GM21390 (cell line): Measurements from ENCODE around the gene KLHL34.

Source experiments
- ATAC-seq: cut with Tn5 transposase; IDR thresholded peaks from one replicate; pipeline ENCODE4 v1.9.1; 2021; ENCODE audit not compliant: unreplicated experiment

The KLHL34 gene

GRCh38 chrX:21656587-21657317 lies 1.4 kb downstream of the KLHL34 start:
- ATAC-seq, result no peak

GRCh38 chrX:21655901-21656586 lies 2.1 kb downstream of the KLHL34 start:
- ATAC-seq, result no peak

GRCh38 chrX:21645886-21646285 lies 12.2 kb downstream of the KLHL34 start:
- ATAC-seq, result no peak

GRCh38 chrX:21645431-21645830 lies 12.7 kb downstream of the KLHL34 start:
- ATAC-seq, result no peak

GRCh38 chrX:21639775-21640174 lies 18.4 kb downstream of the KLHL34 start:
- no peak for ATAC-seq

- ATAC-seq, result no peak
These were observed 19.8 kb downstream of the KLHL34 start for GRCh38 chrX:21638311-21638710.

- no peak for ATAC-seq
These were observed 26.1 kb downstream of the KLHL34 start for GRCh38 chrX:21632027-21632426.

GRCh38 chrX:21623778-21624501 lies 34.2 kb downstream of the KLHL34 start:
- no peak for ATAC-seq

GRCh38 chrX:21620234-21620633 lies 37.9 kb downstream of the KLHL34 start:
- ATAC-seq, result no peak

GRCh38 chrX:21616386-21616785 lies 41.7 kb downstream of the KLHL34 start:
- no peak for ATAC-seq

- ATAC-seq, result no peak
These were observed 46.0 kb downstream of the KLHL34 start for GRCh38 chrX:21612154-21612553.

- no peak for ATAC-seq
These were observed 48.0 kb downstream of the KLHL34 start for GRCh38 chrX:21610168-21610567.

GRCh38 chrX:21606002-21606401 lies 52.1 kb downstream of the KLHL34 start:
- no peak for ATAC-seq
